ENCODE results near the gene CCDC74A. TPM values are rescaled to one million over a fixed set of nuclear protein-coding genes. Genes with fewer than 3 reads are reported as not detected.
"Not testable (repeated sequence)": the region's sequence is repeated elsewhere in the genome, so short reads cannot be mapped to it uniquely, and the experiment has no call there.

Gene CCDC74A
- total RNA-seq, 2 experiments from 2014 or later: 7.1 to 8.2 TPM

GRCh38 chr2:131532723-131533608 is 5.3 kb downstream of the CCDC74A start:
- not testable (repeated sequence) for H3K36me3 Mint-ChIP-seq, H3K9me3 Mint-ChIP-seq, H3K27me3 Mint-ChIP-seq, H3K27ac Mint-ChIP-seq, H3K4me3 Mint-ChIP-seq, DNase-seq
- H3K4me1 Mint-ChIP-seq: peaks cover 13% of the 10 kb centered on the region

- not testable (repeated sequence) for H3K27ac Mint-ChIP-seq, H3K4me1 Mint-ChIP-seq, H3K36me3 Mint-ChIP-seq, H3K9me3 Mint-ChIP-seq, H3K27me3 Mint-ChIP-seq, DNase-seq, H3K4me3 Mint-ChIP-seq
Measured at GRCh38 chr2:131533609-131534316, 6.1 kb downstream of the CCDC74A start.

GRCh38 chr2:131534317-131534672 is 6.6 kb downstream of the CCDC74A start:
- H3K36me3 Mint-ChIP-seq, H3K9me3 Mint-ChIP-seq, H3K4me1 Mint-ChIP-seq, H3K27me3 Mint-ChIP-seq, H3K27ac Mint-ChIP-seq, DNase-seq, H3K4me3 Mint-ChIP-seq: not testable (repeated sequence)

DNA sequence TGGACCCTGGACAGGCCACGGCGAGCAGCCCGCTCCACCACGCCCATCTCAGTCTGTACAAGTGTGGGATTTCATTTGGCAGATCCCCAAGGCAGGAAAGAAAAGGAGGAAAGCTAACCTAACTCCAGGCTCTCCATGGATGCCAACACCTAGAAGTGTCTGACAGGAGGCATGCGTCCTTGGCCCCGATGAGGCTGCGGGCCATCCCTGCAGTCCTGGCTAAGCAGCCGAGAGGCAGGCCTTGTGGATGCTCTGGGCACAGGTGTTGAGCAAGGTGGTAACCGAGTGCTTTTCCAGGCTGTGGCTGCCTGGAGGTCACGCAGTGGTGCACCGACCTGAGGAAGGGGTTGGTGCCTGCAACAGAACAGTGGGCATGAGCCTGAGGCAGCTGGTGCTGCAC is 7.3 kb downstream of the CCDC74A start:
- H3K9me3 Mint-ChIP-seq, H3K4me3 Mint-ChIP-seq, DNase-seq, H3K4me1 Mint-ChIP-seq, H3K36me3 Mint-ChIP-seq, H3K27ac Mint-ChIP-seq, H3K27me3 Mint-ChIP-seq: not testable (repeated sequence)

DNA sequence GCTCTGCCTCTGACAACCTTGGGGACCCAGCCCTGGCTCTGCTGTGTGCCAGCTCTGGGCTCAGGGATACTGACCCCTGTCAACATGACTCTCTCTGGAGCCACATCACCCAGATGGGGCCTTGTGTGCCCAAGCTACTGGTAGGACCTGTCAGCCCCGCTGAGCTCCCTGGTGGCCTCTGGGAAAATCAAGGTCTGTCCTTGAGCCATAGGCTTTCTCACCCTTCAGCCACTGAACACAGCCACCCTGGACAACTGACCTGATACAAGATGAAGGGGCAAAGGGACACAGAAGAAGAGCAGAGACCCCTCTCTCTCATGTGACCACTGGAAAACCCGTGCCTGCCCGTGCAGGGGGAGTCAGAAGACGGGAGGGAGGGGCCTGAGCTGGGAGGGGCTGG is 7.8 kb downstream of the CCDC74A start:
- Mint-ChIP-seq H3K9me3 (no peaks in the 10 kb centered on the region), H3K4me3 (no peak overlapping the region), H3K27ac (no peak overlapping the region), H3K4me1 (no peaks in the 10 kb centered on the region), H3K36me3 (no peaks in the 10 kb centered on the region), H3K27me3 (no peaks in the 10 kb centered on the region)
- no peak for DNase-seq

- not testable (repeated sequence) for DNase-seq, H3K36me3 Mint-ChIP-seq, H3K4me1 Mint-ChIP-seq, H3K27me3 Mint-ChIP-seq, H3K27ac Mint-ChIP-seq, H3K9me3 Mint-ChIP-seq, H3K4me3 Mint-ChIP-seq
Measured at GRCh38 chr2:131535951-131536826, 8.5 kb downstream of the CCDC74A start.

GRCh38 chr2:131536841-131537240 is 9.2 kb downstream of the CCDC74A start:
- not testable (repeated sequence) for H3K27me3 Mint-ChIP-seq, H3K4me1 Mint-ChIP-seq, DNase-seq, H3K4me3 Mint-ChIP-seq, H3K9me3 Mint-ChIP-seq, H3K36me3 Mint-ChIP-seq, H3K27ac Mint-ChIP-seq

DNA sequence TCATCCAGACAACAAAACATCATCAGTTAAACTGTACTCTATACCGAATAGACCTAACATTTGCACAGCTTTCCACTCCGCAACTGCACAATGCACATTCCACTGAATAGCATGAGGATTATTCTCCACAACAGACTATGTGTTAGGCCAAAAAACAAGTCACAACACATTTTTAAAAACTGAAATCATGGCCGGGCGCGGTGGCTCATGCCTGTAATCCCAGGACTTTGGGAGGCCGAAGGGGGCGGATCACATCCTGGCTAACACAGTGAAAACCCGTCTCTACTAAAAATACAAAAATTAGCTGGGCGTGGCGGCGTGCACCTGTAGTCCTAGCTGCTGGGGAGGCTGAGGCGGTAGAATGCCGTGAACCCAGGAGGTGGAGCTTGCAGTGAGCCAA is 11.2 kb downstream of the CCDC74A start:
- not testable (repeated sequence) for H3K4me3 Mint-ChIP-seq, H3K27ac Mint-ChIP-seq, H3K4me1 Mint-ChIP-seq, H3K36me3 Mint-ChIP-seq, DNase-seq, H3K27me3 Mint-ChIP-seq, H3K9me3 Mint-ChIP-seq

DNA sequence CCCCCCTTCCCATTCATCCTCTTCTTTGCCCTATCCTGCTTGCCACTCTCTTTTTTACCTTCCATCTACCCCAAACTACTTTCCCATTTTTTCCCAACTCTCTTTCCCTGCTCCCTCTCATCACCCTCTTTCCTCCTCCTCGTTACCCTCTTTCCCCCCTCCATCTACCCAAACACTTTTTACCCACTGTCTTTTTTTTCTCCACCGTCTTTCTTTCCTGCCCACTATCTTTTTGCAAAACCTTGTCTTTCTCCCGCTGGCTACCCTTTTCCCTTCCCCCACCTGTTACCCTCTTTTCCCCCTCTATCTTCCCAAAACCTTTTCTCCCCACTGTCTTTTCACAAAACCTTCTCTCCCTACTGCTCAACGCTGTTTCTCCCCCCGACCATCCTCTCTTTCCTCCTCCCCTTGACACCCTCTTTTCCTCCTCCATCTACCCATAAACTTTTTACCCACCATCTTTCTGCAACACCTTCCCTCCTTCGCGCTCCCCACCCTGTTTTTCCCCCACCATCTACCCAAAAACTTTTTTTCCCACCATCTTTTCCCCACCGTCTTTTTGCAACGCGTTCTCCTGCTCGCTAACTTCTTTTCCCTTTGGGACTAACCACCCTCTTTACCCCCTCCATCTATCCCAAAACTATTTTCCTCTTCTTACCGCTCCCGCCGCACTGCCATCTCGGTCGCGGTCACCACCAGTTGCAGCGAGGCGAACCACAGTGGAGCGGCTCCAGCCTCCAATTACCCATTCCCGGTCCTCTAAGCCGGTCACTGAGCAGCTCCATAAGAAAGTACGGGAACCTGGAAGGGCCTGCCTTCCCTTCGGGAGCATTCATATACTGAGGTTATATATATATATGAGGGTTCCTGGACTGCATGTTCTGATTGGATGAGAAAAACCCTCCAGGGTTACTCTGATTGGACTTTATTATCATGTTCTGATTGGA is 15.0 kb downstream of the CCDC74A start:
- no peaks in the 10 kb centered on the region for H3K27me3 Mint-ChIP-seq
- H3K9me3 Mint-ChIP-seq: no peaks in the 10 kb centered on the region
- H3K27ac Mint-ChIP-seq: no peak overlapping the region
- H3K4me3 Mint-ChIP-seq: no peak overlapping the region
- DNase-seq: no peak
- H3K4me1 Mint-ChIP-seq: no peaks in the 10 kb centered on the region
- H3K36me3 Mint-ChIP-seq: no peaks in the 10 kb centered on the region

GRCh38 chr2:131543385-131543891 is 15.8 kb downstream of the CCDC74A start:
- H3K4me1 Mint-ChIP-seq: no peaks in the 10 kb centered on the region
- H3K27ac Mint-ChIP-seq: peak overlapping the region; percentile 19
- H3K4me3 Mint-ChIP-seq: no peak overlapping the region
- DNase-seq: no peak
- H3K27me3 Mint-ChIP-seq: no peaks in the 10 kb centered on the region
- H3K36me3 Mint-ChIP-seq: no peaks in the 10 kb centered on the region
- no peaks in the 10 kb centered on the region for H3K9me3 Mint-ChIP-seq

GRCh38 chr2:131544006-131544812 is 16.5 kb downstream of the CCDC74A start:
- not testable (repeated sequence) for H3K4me3 Mint-ChIP-seq, H3K27ac Mint-ChIP-seq, H3K9me3 Mint-ChIP-seq, H3K4me1 Mint-ChIP-seq, H3K36me3 Mint-ChIP-seq, DNase-seq, H3K27me3 Mint-ChIP-seq

GRCh38 chr2:131544813-131545165 is 17.1 kb downstream of the CCDC74A start:
- not testable (repeated sequence) for H3K4me3 Mint-ChIP-seq, H3K27ac Mint-ChIP-seq, H3K9me3 Mint-ChIP-seq, H3K36me3 Mint-ChIP-seq, H3K4me1 Mint-ChIP-seq, DNase-seq, H3K27me3 Mint-ChIP-seq

GRCh38 chr2:131552871-131553270 is 25.2 kb downstream of the CCDC74A start:
- H3K4me3 Mint-ChIP-seq: no peak overlapping the region
- H3K4me1 Mint-ChIP-seq: no peaks in the 10 kb centered on the region
- peaks cover 46% of the 10 kb centered on the region for H3K27me3 Mint-ChIP-seq
- H3K36me3 Mint-ChIP-seq: peaks cover 2% of the 10 kb centered on the region
- H3K27ac Mint-ChIP-seq: no peak overlapping the region
- no peaks in the 10 kb centered on the region for H3K9me3 Mint-ChIP-seq
- no peak for DNase-seq

- Mint-ChIP-seq H3K27ac (no peak overlapping the region), H3K4me3 (no peak overlapping the region), H3K4me1 (no peaks in the 10 kb centered on the region), H3K36me3 (peaks cover 2% of the 10 kb centered on the region), H3K9me3 (no peaks in the 10 kb centered on the region), H3K27me3 (peaks cover 42% of the 10 kb centered on the region)
- DNase-seq: no peak
Measured at GRCh38 chr2:131556998-131557397, 29.3 kb downstream of the CCDC74A start.

Measured in activated naive CD8-positive, alpha-beta T cell treated with anti-CD3 and anti-CD28 coated beads for 36 hours (primary cell).